A549 (cell line): ENCODE data around the gene ATXN2. TPM values are rescaled to one million over a fixed set of nuclear protein-coding genes. Genes with fewer than 3 reads are reported as not detected.
A peak's percentile ranks its signal among the peaks of the same experiment; 100 is the strongest.

Experiments used
- ATAC-seq, 2 experiments: fragments of 200-7000 bp in 1 of 2; fragments of >200 bp in 1 of 2; cut with Nextera tagmentation in 1 of 2; cut with Tn5 transposase in 1 of 2; 3 replicates each; pipeline versions ENCODE4 v1.8.0 to v1.9.1; 2018 to 2020; ENCODE audit warnings: mild to moderate bottlenecking in 1 of 2, moderate library complexity in 1 of 2
- CTCF ChIA-PET: fragments of 300-600 bp; sonication (Branson Sonifier 250); formaldehyde crosslinking; extraction: SDS; loops from one replicate; lab custom pipeline; 2021; ENCODE audit warnings: antibody characterized with exemption, inconsistent platforms; lab: Yijun Ruan, JAX
- POLR2A ChIA-PET: fragments of 350-600 bp; formaldehyde crosslinking; extraction: SDS; loops from one replicate; lab custom pipeline; 2021; ENCODE audit warnings: antibody characterized with exemption, inconsistent platforms; lab: Yijun Ruan, JAX
- DNase-seq, 2 experiments: peaks; one replicate each; pipeline versions ENCODE4 v3.0.0 to v3.0.0-alpha.2; 2011 to 2016; ENCODE audit warnings: low read depth in 1 of 2, low spot score in 1 of 2
- FAIRE-seq: peaks from 2 replicates; lab custom pipeline; 2011; peaks lifted over from hg19 to GRCh38; lab: Jason Lieb, UNC
- H3K27ac ChIP-seq, 2 experiments: fragments of >200 bp; sonication (Bioruptor Twin); formaldehyde crosslinking; 3 replicates each; pipeline ENCODE4 v1.5.1; 2016 to 2017
- H3K4me1 ChIP-seq: fragments of >200 bp; sonication (Bioruptor Twin); formaldehyde crosslinking; 3 replicates; pipeline ENCODE4 v1.6.1; 2016
- H3K4me2 ChIP-seq: fragments of >200 bp; sonication (Bioruptor Twin); formaldehyde crosslinking; 3 replicates; pipeline ENCODE4 v1.6.1; 2016
- H3K4me3 ChIP-seq: fragments of >200 bp; sonication (Bioruptor Twin); formaldehyde crosslinking; 3 replicates; pipeline ENCODE4 v1.5.1; 2016
- H3K9me3 ChIP-seq: fragments of >200 bp; sonication (Bioruptor Twin); formaldehyde crosslinking; 3 replicates; pipeline ENCODE4 v1.6.1; 2016
- BHLHE40 ChIP-seq: IDR thresholded peaks from 2 replicates; pipeline ENCODE4 v1.6.1; 2012; ENCODE audit warnings: low read depth, low read length, inconsistent platforms
- EP300 ChIP-seq, 2 experiments: fragments of >200 bp; sonication (Bioruptor Twin); formaldehyde crosslinking; IDR thresholded peaks; 2 replicates in 1 of 2; 3 replicates in 1 of 2; pipeline ENCODE4 v1.6.1; 2016 to 2017
- FOXS1 ChIP-seq: fragments of 250-450 bp; sonication (Bioruptor Pico); IDR thresholded peaks from 2 replicates; pipeline ENCODE4 v1.5.0; 2020; ENCODE audit warnings: mild to moderate bottlenecking, moderate library complexity
- HDAC2 ChIP-seq: fragments of 200-600 bp; sonication (generic); IDR thresholded peaks from 2 replicates; pipeline ENCODE4 v1.6.1; 2016
- HEYL ChIP-seq: fragments of 250-450 bp; sonication (Bioruptor Pico); IDR thresholded peaks from 2 replicates; pipeline ENCODE4 v1.8.0; 2021; ENCODE audit warnings: mild to moderate bottlenecking, moderate library complexity
- HOXB13 ChIP-seq: fragments of 250-450 bp; sonication (Bioruptor Pico); IDR thresholded peaks from 2 replicates; pipeline ENCODE4 v1.5.0; 2020; ENCODE audit warnings: low read depth, mild to moderate bottlenecking, moderate library complexity
- HOXB5 ChIP-seq: fragments of 250-450 bp; sonication (Bioruptor Pico); IDR thresholded peaks from 2 replicates; pipeline ENCODE4 v1.5.0; 2020; ENCODE audit warnings: mild to moderate bottlenecking, moderate library complexity
- JUNB ChIP-seq: fragments of >200 bp; sonication (Bioruptor Twin); formaldehyde crosslinking; IDR thresholded peaks from 2 replicates; pipeline ENCODE4 v1.6.1; 2016
- KDM1A ChIP-seq: fragments of 200-600 bp; sonication (generic); IDR thresholded peaks from 2 replicates; pipeline ENCODE4 v1.6.1; 2016; ENCODE audit warnings: low read depth, mild to moderate bottlenecking
- MAFK ChIP-seq: fragments of 450-650 bp; IDR thresholded peaks from 2 replicates; pipeline ENCODE4 v1.6.1; 2014; ENCODE audit not compliant: partially characterized antibody
- NFE2L2 ChIP-seq: fragments of 150-350 bp; conservative IDR thresholded peaks from 2 replicates; pipeline ENCODE4 v1.6.1; 2014; ENCODE audit warnings: low read length
- POLR2AphosphoS2 ChIP-seq: conservative IDR thresholded peaks from 2 replicates; pipeline ENCODE4 v1.6.1; 2012; ENCODE audit warnings: low read length, improper control_type of control experiment, inconsistent platforms
- RARB ChIP-seq: fragments of 250-450 bp; sonication (Bioruptor Pico); IDR thresholded peaks from 2 replicates; pipeline ENCODE4 v1.8.0; 2021; ENCODE audit warnings: mild to moderate bottlenecking, moderate library complexity
- RFX5 ChIP-seq: fragments of 450-650 bp; IDR thresholded peaks from 2 replicates; pipeline ENCODE4 v1.7.1; 2014; ENCODE audit warnings: antibody characterized with exemption, mild to moderate bottlenecking, moderate library complexity
- SMC3 ChIP-seq: fragments of >200 bp; sonication (Bioruptor Twin); formaldehyde crosslinking; IDR thresholded peaks from 3 replicates; pipeline ENCODE4 v1.6.1; 2018; ENCODE audit warnings: inconsistent platforms
- TFCP2L1 ChIP-seq: fragments of 250-450 bp; sonication (Bioruptor Pico); IDR thresholded peaks from 2 replicates; pipeline ENCODE4 v1.5.0; 2021; ENCODE audit warnings: mild to moderate bottlenecking
- TP53 ChIP-seq: fragments of 250-450 bp; sonication (Bioruptor Pico); IDR thresholded peaks from 2 replicates; pipeline ENCODE4 v1.5.0; 2021; ENCODE audit warnings: mild to moderate bottlenecking, moderate library complexity
- ZC3H11A ChIP-seq: fragments of 450-650 bp; IDR thresholded peaks from 2 replicates; pipeline ENCODE4 v1.6.1; 2014; ENCODE audit warnings: antibody characterized with exemption, mild to moderate bottlenecking
- ZFP36 ChIP-seq: fragments of 450-650 bp; IDR thresholded peaks from 2 replicates; pipeline ENCODE4 v1.6.1; 2014; ENCODE audit warnings: borderline replicate concordance; ENCODE audit not compliant: partially characterized antibody
- ZNF302 ChIP-seq: fragments of 250-450 bp; sonication (Bioruptor Pico); IDR thresholded peaks from 2 replicates; pipeline ENCODE4 v1.9.0; 2021; ENCODE audit warnings: inconsistent platforms, mild to moderate bottlenecking, moderate library complexity
- WGBS: methylation state at CpG from one replicate; pipeline ENCODE4 v1.1.6; 2017; ENCODE audit errors: missing lambda C conversion rate; 5-methylcytosine and 5-hydroxymethylcytosine counted together
- polyA plus RNA-seq, 4 experiments: library from polyadenylated mRNA; depleted of rRNA in 3 of 4; stranded (reverse); fragments of >200 nt; fragmentation: RNase III in 1 of 4; extraction: RNeasy Plus Mini Kit Qiagen cat#74134 plus additional on column Dnase treatment in 1 of 4; gene quantifications; 2 replicates in 3 of 4; 3 replicates in 1 of 4; pipeline ENCODE4 v1.2.3, GENCODE V29; 2011 to 2017
- TF ChIP-seq, protein P1 (sequence below): IDR thresholded peaks from 2 replicates; pipeline ENCODE4 v1.6.1; 2012
- TF ChIP-seq, protein P2 (sequence below): fragments of 200-600 bp; sonication (generic); IDR thresholded peaks from 2 replicates; pipeline ENCODE4 v1.6.1; 2016; ENCODE audit warnings: antibody characterized with exemption, mild to moderate bottlenecking, moderate library complexity
- TF ChIP-seq, protein P3 (sequence below): fragments of 250-450 bp; sonication (Bioruptor Pico); IDR thresholded peaks from 2 replicates; pipeline ENCODE4 v1.5.0; 2020; ENCODE audit warnings: low read depth, mild to moderate bottlenecking, moderate library complexity
- TF ChIP-seq, protein P4 (sequence below): fragments of >200 bp; sonication (Bioruptor Twin); formaldehyde crosslinking; IDR thresholded peaks from 3 replicates; pipeline ENCODE4 v1.6.1; 2016

ATXN2 gene
- polyA plus RNA-seq, 2 of the 4 experiments (the other 2 are of a cell fraction) = 24.8 to 30.6 TPM

DNA sequence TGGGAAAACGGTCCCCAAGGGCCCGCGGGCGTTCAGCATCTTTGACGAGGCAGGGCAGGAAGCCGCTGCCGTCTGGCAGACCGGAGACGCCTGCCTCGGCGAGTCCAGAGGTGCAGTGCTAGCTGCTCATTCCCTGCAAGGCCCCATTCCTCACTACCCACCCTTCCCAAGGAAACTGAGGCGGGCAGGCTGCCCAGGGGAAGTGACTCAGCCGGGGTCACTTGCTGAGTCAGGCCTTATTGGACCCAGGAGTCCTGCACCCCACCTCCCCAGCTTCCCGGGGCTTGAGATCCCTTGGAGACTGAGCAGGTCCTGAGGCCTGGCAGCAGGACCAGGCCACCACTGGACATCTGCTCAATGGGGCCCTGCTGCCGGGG lies 189.7 kb downstream of the ATXN2 start:
- 75% methylated on average over 14 of the region's 15 CpGs for WGBS
- ChIA-PET POLR2A (no interaction called here), CTCF (interaction anchor here (0.6 to 8.6 kb wide), 4 partner anchors 12 to 521 kb away, joined by 3 to 103 read pairs (median 3); no protein-coding TSS in a partner anchor)
- H3K9me3 ChIP-seq = no peaks in the 10 kb centered on the region
- H3K4me1 ChIP-seq = peaks cover 44% of the 10 kb centered on the region
- FAIRE-seq = no peak
- no peak overlapping the region for H3K4me3 ChIP-seq
- TF ChIP-seq, protein P1, sequence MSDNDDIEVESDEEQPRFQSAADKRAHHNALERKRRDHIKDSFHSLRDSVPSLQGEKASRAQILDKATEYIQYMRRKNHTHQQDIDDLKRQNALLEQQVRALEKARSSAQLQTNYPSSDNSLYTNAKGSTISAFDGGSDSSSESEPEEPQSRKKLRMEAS = no peak
- TF ChIP-seq FOXS1 (no peak), RFX5 (no peak), RARB (no peak), MAFK (no peak)
- TF ChIP-seq, all 56 proteins: peak for 0
- Histone ChIP-seq H3K4me2 (peak overlapping the region; percentile 11; the same call in 1 of the 3 replicates), H3K27ac (peak overlapping the region in 1 of 2 experiments; percentile 82; a peak in 4 of 6 replicates)
- no peak for DNase-seq
- ATAC-seq = no peak

DNA sequence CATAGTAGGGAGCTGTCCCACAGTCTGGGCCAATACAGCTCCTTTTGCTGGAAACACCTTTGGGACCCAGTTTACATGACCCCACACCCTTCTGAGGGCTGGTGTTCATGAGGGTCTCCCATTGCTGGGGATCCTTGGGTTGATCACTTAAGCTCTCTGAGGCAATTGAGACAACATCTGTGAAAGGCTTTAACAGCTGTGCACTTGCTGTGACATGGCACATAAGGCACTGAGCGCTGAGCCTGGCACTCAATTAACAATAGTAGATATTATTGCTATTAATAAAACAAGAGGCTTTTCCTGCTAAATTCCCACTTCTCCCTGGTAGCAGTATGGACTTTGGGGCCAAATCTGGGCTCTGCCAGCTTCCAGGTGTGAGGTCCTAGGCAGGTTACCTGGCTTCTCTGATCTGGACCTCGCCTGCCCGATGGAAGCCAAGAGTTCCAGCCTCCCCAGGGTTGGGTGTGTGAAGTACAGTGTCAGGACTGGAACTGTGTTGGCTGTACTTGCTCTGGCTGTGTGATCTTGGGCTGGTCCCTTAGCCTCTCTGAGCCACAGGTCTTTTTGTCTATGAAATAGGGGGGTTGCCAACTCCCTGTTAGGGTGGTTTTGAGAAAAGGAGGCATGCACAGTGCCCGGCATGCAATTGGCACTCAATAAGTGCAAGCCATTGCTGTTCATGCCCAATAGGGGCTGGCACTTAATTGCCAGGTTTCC lies 190.3 kb downstream of the ATXN2 start:
- ChIA-PET CTCF (interaction anchor here (0.7 to 8.6 kb wide), 2 partner anchors 11 to 520 kb away, joined by 3 to 103 read pairs; no protein-coding TSS in a partner anchor), POLR2A (interaction anchor here (0.8 kb wide), 1 partner anchor 277 kb away, joined by 3 read pairs; the partner anchor contains the start of genes ACAD10 and BRAP)
- Histone ChIP-seq H3K4me3 (no peak overlapping the region), H3K4me1 (peaks cover 42% of the 10 kb centered on the region), H3K4me2 (no peak overlapping the region; the same call in 2 of the 3 replicates), H3K9me3 (no peaks in the 10 kb centered on the region), H3K27ac (peak overlapping the region in 1 of 2 experiments; percentile 82; a peak in 2 of 6 replicates)
- ATAC-seq = no peak
- no peak for DNase-seq
- no peak for FAIRE-seq
- TF ChIP-seq, protein P2, sequence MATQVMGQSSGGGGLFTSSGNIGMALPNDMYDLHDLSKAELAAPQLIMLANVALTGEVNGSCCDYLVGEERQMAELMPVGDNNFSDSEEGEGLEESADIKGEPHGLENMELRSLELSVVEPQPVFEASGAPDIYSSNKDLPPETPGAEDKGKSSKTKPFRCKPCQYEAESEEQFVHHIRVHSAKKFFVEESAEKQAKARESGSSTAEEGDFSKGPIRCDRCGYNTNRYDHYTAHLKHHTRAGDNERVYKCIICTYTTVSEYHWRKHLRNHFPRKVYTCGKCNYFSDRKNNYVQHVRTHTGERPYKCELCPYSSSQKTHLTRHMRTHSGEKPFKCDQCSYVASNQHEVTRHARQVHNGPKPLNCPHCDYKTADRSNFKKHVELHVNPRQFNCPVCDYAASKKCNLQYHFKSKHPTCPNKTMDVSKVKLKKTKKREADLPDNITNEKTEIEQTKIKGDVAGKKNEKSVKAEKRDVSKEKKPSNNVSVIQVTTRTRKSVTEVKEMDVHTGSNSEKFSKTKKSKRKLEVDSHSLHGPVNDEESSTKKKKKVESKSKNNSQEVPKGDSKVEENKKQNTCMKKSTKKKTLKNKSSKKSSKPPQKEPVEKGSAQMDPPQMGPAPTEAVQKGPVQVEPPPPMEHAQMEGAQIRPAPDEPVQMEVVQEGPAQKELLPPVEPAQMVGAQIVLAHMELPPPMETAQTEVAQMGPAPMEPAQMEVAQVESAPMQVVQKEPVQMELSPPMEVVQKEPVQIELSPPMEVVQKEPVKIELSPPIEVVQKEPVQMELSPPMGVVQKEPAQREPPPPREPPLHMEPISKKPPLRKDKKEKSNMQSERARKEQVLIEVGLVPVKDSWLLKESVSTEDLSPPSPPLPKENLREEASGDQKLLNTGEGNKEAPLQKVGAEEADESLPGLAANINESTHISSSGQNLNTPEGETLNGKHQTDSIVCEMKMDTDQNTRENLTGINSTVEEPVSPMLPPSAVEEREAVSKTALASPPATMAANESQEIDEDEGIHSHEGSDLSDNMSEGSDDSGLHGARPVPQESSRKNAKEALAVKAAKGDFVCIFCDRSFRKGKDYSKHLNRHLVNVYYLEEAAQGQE = no peak
- no peak for TF ChIP-seq ZNF302 (CRISPR knock-in tag)
- peak; percentile 41 for TF ChIP-seq ZFP36
- no peak for TF ChIP-seq RARB
- TF ChIP-seq POLR2AphosphoS2 = no peak
- no peak for TF ChIP-seq NFE2L2
- TF ChIP-seq HOXB5 = no peak
- TF ChIP-seq HEYL (CRISPR knock-in tag) = no peak
- TF ChIP-seq KDM1A = peak; percentile 26; the same call in 1 of the 2 replicates
- TF ChIP-seq TFCP2L1 (CRISPR knock-in tag) = no peak
- no peak for TF ChIP-seq SMC3
- WGBS = 96% methylated on average over 4 of the region's 4 CpGs

DNA sequence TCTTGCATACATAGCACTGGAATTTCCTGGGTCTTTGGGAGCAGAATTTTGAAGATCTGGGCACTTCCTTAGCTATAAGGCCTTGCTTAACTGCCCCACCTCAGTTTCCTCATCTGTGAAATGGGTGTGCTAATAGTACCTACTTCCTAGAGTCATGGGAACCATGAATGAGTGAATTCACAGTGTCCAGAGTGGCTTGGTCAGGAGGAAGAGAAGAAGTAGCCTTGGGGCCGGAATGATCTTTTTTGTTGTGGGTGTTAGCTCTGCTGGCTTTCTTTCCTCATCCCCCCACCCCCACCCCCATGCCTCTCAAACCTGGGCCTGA lies 191.0 kb downstream of the ATXN2 start:
- no peak for DNase-seq
- ATAC-seq = no peak
- no peak for FAIRE-seq
- CTCF ChIA-PET = interaction anchor here (8.6 kb wide), 1 partner anchor 11 kb away, joined by 103 read pairs; no protein-coding TSS in a partner anchor
- no peaks in the 10 kb centered on the region for H3K9me3 ChIP-seq
- H3K4me2 ChIP-seq = no peak overlapping the region
- POLR2A ChIA-PET = interaction anchor here (0.8 kb wide), 1 partner anchor 278 kb away, joined by 3 read pairs; the partner anchor contains the start of genes ACAD10 and BRAP
- no peak overlapping the region for H3K27ac ChIP-seq
- no peak overlapping the region for H3K4me3 ChIP-seq
- 95% methylated on average over 1 of the region's 1 CpG for WGBS
- TF ChIP-seq ZC3H11A (no peak), TP53 (CRISPR knock-in tag) (no peak), RFX5 (no peak), HEYL (CRISPR knock-in tag) (no peak), FOXS1 (no peak), EP300 (IDR thresholded peaks at IDR 0.05) (no peak), MAFK (no peak), HDAC2 (peak; percentile 86; the same call in 1 of the 2 replicates), ZNF302 (CRISPR knock-in tag) (no peak), KDM1A (peak; percentile 94), POLR2AphosphoS2 (no peak), HOXB13 (CRISPR knock-in tag) (no peak), JUNB (no peak), ZFP36 (no peak), BHLHE40 (no peak)
- TF ChIP-seq, protein P3, sequence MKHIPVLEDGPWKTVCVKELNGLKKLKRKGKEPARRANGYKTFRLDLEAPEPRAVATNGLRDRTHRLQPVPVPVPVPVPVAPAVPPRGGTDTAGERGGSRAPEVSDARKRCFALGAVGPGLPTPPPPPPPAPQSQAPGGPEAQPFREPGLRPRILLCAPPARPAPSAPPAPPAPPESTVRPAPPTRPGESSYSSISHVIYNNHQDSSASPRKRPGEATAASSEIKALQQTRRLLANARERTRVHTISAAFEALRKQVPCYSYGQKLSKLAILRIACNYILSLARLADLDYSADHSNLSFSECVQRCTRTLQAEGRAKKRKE = no peak
- TF ChIP-seq, protein P4, sequence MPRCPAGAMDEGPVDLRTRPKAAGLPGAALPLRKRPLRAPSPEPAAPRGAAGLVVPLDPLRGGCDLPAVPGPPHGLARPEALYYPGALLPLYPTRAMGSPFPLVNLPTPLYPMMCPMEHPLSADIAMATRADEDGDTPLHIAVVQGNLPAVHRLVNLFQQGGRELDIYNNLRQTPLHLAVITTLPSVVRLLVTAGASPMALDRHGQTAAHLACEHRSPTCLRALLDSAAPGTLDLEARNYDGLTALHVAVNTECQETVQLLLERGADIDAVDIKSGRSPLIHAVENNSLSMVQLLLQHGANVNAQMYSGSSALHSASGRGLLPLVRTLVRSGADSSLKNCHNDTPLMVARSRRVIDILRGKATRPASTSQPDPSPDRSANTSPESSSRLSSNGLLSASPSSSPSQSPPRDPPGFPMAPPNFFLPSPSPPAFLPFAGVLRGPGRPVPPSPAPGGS = no peak
- peaks cover 34% of the 10 kb centered on the region for H3K4me1 ChIP-seq
